RWPE2 (cell line): ENCODE data around the gene GPR32.

Experiments used
- ATAC-seq: fragments of 200-7000 bp; cut with Tn5 transposase; 3 replicates; pipeline ENCODE4 v1.9.1; 2021; ENCODE audit warnings: low read depth
- DNase-seq: peaks from one replicate; pipeline ENCODE4 v3.0.0-alpha.2; 2020; ENCODE audit warnings: low spot score
- H3K27ac ChIP-seq: fragments of 450-650 bp; 2 replicates; pipeline ENCODE4 v1.5.1; 2017; ENCODE audit warnings: mild to moderate bottlenecking; ENCODE audit not compliant: poor library complexity, severe bottlenecking
- H3K27me3 ChIP-seq: fragments of 250-450 bp; sonication (Bioruptor Pico); 2 replicates; pipeline ENCODE4 v1.5.1; 2021; ENCODE audit warnings: mild to moderate bottlenecking, moderate library complexity; ENCODE audit not compliant: insufficient read depth, poor library complexity, severe bottlenecking
- H3K36me3 ChIP-seq: fragments of 250-450 bp; sonication (Bioruptor Pico); 2 replicates; pipeline ENCODE4 v1.5.1; 2020; ENCODE audit warnings: low read depth, mild to moderate bottlenecking, moderate library complexity
- H3K4me1 ChIP-seq: fragments of 250-450 bp; sonication (Bioruptor Pico); 2 replicates; pipeline ENCODE4 v1.5.1; 2021; ENCODE audit warnings: mild to moderate bottlenecking, moderate library complexity; ENCODE audit not compliant: insufficient read depth, poor library complexity, severe bottlenecking
- H3K4me3 ChIP-seq: fragments of 250-450 bp; sonication (Bioruptor Pico); 2 replicates; pipeline ENCODE4 v1.5.1; 2021; ENCODE audit warnings: mild to moderate bottlenecking, moderate library complexity; ENCODE audit not compliant: severe bottlenecking
- H3K9me3 ChIP-seq: fragments of 250-450 bp; sonication (Bioruptor Pico); 2 replicates; pipeline ENCODE4 v1.5.1; 2021; ENCODE audit warnings: mild to moderate bottlenecking, moderate library complexity; ENCODE audit not compliant: severe bottlenecking
- CTCF ChIP-seq: fragments of 450-650 bp; IDR thresholded peaks from one replicate; pipeline ENCODE4 v1.5.1; 2017; ENCODE audit warnings: mild to moderate bottlenecking, moderate library complexity; ENCODE audit not compliant: poor library complexity, severe bottlenecking

Gene GPR32

DNA sequence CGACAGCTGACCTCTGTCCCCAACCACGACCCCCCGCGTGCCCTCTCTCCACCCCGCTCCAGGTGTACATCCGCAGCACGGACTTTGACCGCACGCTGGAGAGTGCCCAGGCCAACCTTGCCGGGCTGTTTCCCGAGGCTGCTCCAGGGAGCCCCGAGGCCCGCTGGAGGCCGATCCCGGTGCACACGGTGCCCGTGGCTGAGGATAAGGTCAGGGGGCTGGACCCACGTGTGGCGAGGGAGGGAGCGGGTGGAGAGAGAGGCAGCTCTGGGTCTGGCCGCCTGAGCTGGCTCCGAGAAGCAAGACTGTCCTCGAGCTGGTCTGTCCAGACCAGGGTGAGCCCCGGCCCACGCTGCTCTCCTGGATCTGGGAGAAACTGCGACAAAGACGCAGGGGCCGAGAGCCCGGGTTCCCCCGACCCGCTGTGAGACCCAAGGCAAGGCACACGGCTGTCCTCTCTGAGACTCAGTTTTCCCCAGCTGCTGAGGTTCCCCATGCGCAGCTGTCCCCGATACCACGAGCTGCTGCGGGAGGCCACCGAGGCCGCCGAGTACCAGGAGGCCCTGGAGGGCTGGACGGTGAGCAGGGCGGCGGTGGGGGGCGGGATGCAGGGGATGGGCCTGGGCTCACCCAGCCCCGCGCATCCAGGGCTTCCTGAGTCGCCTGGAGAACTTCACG lies 21.5 kb downstream of the GPR32 start:
- Histone ChIP-seq H3K27ac (no peak overlapping the region), H3K4me3 (no peak overlapping the region), H3K27me3 (no peaks in the 10 kb centered on the region), H3K36me3 (0 out of 2 replicates have a peak, but pooled peaks cover under 1% of the 10 kb centered on the region), H3K9me3 (no peaks in the 10 kb centered on the region), H3K4me1 (no peaks in the 10 kb centered on the region)
- no peak for DNase-seq
- ATAC-seq, result peak; percentile 1; the same call in 1 of the 3 replicates
- no peak for TF ChIP-seq CTCF

- Histone ChIP-seq H3K27me3 (no peaks in the 10 kb centered on the region), H3K27ac (no peak overlapping the region), H3K4me3 (no peak overlapping the region), H3K9me3 (no peaks in the 10 kb centered on the region), H3K36me3 (peaks cover 9% of the 10 kb centered on the region), H3K4me1 (no peaks in the 10 kb centered on the region)
- no peak for TF ChIP-seq CTCF
- DNase-seq (no peak), ATAC-seq (no peak; the same call in 2 of the 3 replicates)
Measured at GRCh38 chr19:50792272-50793250, 22.3 kb downstream of the GPR32 start.

DNA sequence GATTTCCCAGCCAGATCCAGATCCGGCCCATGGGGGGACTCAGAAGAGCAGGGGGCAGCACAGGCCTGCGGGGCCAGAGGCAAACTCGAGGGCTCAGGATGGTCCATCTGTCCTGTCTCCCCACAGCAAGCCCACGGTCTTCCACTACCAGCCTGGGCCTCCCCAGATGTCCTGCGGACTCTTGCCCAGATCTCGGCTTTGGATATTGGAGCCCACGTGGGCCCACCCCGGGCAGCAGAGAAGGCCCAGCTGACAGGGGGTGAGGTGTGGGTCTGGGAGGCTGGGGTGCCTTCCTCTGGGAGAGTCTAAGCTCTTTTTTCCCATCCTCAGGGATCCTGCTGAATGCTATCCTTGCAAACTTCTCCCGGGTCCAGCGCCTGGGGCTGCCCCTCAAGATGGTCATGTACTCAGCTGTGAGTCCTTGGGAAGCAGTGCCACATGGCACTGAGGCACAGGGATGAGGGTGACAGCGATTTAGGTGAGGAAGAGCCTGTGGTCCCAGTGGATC lies 23.3 kb downstream of the GPR32 start:
- DNase-seq (no peak), ATAC-seq (peak; percentile 4)
- no peak overlapping the region for H3K27ac ChIP-seq
- H3K36me3 ChIP-seq, result peaks cover 19% of the 10 kb centered on the region
- TF ChIP-seq CTCF, result no peak
- no peaks in the 10 kb centered on the region for H3K27me3 ChIP-seq
- H3K4me1 ChIP-seq, result no peaks in the 10 kb centered on the region
- no peak overlapping the region for H3K4me3 ChIP-seq
- no peaks in the 10 kb centered on the region for H3K9me3 ChIP-seq

DNA sequence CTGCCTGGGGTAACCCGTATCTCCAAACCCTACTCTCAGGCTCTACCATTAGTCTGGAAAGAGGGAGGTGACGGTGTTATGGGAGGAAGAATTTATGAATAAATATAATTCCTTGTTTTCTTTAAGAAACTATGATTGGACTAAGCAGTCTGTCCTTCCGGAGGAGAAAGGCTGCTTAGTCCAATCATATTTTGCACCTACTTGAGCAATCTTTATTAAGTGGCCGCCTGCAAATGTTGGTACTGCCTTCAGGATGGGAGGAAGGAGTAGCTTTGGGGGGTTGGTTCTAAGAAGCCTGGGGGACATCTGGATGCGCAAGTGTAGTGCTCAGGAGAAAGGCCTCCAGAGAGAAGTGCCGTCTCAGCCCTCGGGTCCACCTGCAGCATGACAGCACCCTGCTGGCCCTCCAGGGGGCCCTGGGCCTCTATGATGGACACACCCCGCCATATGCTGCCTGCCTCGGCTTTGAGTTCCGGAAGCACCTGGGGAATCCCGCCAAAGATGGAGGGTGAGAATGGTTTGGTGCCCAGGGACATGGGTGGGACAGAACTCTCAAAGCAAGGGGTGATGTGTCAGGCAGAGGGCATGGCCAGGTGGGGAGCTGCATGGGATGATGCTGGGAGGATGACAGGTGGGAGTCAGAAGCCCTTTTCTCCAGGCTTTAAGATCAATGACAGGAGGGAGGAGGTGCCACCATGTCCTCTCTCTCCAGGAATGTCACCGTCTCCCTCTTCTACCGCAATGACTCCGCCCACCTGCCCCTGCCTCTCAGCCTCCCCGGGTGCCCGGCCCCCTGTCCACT lies 24.0 kb downstream of the GPR32 start:
- DNase-seq, result no peak
- peak; percentile 15 for ATAC-seq
- H3K36me3 ChIP-seq, result peaks cover 26% of the 10 kb centered on the region

More for the DNA sequence above, 24.0 kb downstream of the GPR32 start:
- Histone ChIP-seq H3K27me3 (no peaks in the 10 kb centered on the region), H3K4me3 (no peak overlapping the region), H3K27ac (no peak overlapping the region), H3K4me1 (no peaks in the 10 kb centered on the region), H3K9me3 (no peaks in the 10 kb centered on the region)
- no peak for TF ChIP-seq CTCF
